ENCODE measurements around the gene CELF4.

DNA sequence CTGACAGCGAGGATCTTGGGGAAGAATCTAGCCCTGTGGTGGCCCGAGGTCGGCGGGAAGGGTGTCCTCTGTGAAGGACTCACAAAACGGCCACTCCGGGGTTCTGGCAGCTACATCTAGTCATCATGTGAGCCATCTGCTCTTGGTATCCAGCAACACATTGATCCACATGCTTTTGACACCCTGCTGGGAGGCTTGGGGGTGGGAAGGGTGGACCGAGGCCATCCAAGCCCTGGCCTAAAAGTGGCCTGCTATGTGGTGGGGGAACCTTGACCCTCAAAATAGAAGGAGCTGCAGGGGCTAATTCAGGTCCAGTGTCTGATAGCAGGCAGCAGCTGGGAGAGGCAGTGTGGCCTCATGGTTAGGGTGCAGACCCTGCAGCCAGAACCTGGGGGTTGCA is 145.7 kb downstream of the CELF4 start:
- TF ChIP-seq POLR2AphosphoS5 (IDR thresholded peaks at IDR 0.05; ENCODE audit: low read depth, low read length): no peak
- no peak for TF ChIP-seq POLR2A (IDR thresholded peaks at IDR 0.05; ENCODE audit: low read depth, low read length)

All from GM12891 (cell line).